SK-N-SH treated with all-trans-retinoic acid at 6 μM for 48 hours (cell line): ENCODE results near the gene SHANK3.

Source experiments
- ARNTL ChIP-seq: fragments of 450-650 bp; formaldehyde crosslinking; IDR thresholded peaks from 2 replicates; pipeline ENCODE4 v1.5.0; 2020; ENCODE audit warnings: low read depth, mild to moderate bottlenecking, moderate library complexity, borderline replicate concordance
- CREB5 ChIP-seq: fragments of 250-450 bp; sonication (Bioruptor Pico); IDR thresholded peaks from 2 replicates; pipeline ENCODE4 v1.5.1; 2020; ENCODE audit warnings: low read depth, mild to moderate bottlenecking, moderate library complexity
- CSDC2 ChIP-seq: fragments of 250-450 bp; sonication (Bioruptor Pico); IDR thresholded peaks from 2 replicates; pipeline ENCODE4 v1.5.0; 2020; ENCODE audit warnings: mild to moderate bottlenecking, moderate library complexity
- ISL1 ChIP-seq: fragments of 250-450 bp; sonication (Bioruptor Pico); IDR thresholded peaks from 2 replicates; pipeline ENCODE4 v2.1.2; 2022; ENCODE audit warnings: mild to moderate bottlenecking, moderate library complexity
- PATZ1 ChIP-seq: fragments of 250-450 bp; sonication (Bioruptor Pico); IDR thresholded peaks from 2 replicates; pipeline ENCODE4 v1.8.0; 2020; ENCODE audit warnings: mild to moderate bottlenecking, moderate library complexity, borderline replicate concordance
- PPARA ChIP-seq: fragments of 250-450 bp; sonication (Bioruptor Pico); IDR thresholded peaks from 2 replicates; pipeline ENCODE4 v1.5.0; 2020; ENCODE audit warnings: mild to moderate bottlenecking, borderline replicate concordance
- RARB ChIP-seq: fragments of 250-450 bp; sonication (Bioruptor Pico); IDR thresholded peaks from 2 replicates; pipeline ENCODE4 v1.8.0; 2021; ENCODE audit warnings: mild to moderate bottlenecking, moderate library complexity
- SNAI2 ChIP-seq: fragments of 250-450 bp; sonication (Bioruptor Pico); IDR thresholded peaks from 2 replicates; pipeline ENCODE4 v1.5.0; 2020; ENCODE audit warnings: mild to moderate bottlenecking, moderate library complexity
- TCF4 ChIP-seq: fragments of 250-450 bp; sonication (Bioruptor Pico); IDR thresholded peaks from 2 replicates; pipeline ENCODE4 v1.8.0; 2021; ENCODE audit warnings: mild to moderate bottlenecking, moderate library complexity, borderline replicate concordance
- ZC3H10 ChIP-seq: fragments of 250-450 bp; sonication (Bioruptor Pico); IDR thresholded peaks from 2 replicates; pipeline ENCODE4 v1.5.1; 2021; ENCODE audit warnings: mild to moderate bottlenecking, moderate library complexity
- ZFP3 ChIP-seq: fragments of 250-450 bp; sonication (Bioruptor Pico); IDR thresholded peaks from 2 replicates; pipeline ENCODE4 v1.5.0; 2020; ENCODE audit warnings: mild to moderate bottlenecking, moderate library complexity
- ZFP30 ChIP-seq: fragments of 450-650 bp; formaldehyde crosslinking; IDR thresholded peaks from 2 replicates; pipeline ENCODE4 v1.5.0; 2022; ENCODE audit warnings: mild to moderate bottlenecking, moderate library complexity
- ZNF565 ChIP-seq: fragments of 450-650 bp; formaldehyde crosslinking; conservative IDR thresholded peaks from 2 replicates; pipeline ENCODE4 v1.5.0; 2020; ENCODE audit warnings: low read depth, mild to moderate bottlenecking, moderate library complexity

- TF ChIP-seq ZFP30 (CRISPR knock-in tag) = no peak
- TF ChIP-seq PPARA = no peak
- no peak for TF ChIP-seq ARNTL (CRISPR knock-in tag)
- TF ChIP-seq SNAI2 (CRISPR knock-in tag) = no peak
- no peak for TF ChIP-seq CSDC2 (CRISPR knock-in tag)
- no peak for TF ChIP-seq ZFP3 (CRISPR knock-in tag)
- TF ChIP-seq ZNF565 (CRISPR knock-in tag) = no peak
- TF ChIP-seq RARB = no peak
- TF ChIP-seq CREB5 (CRISPR knock-in tag) = no peak
- no peak for TF ChIP-seq ZC3H10 (CRISPR knock-in tag)
- no peak for TF ChIP-seq PATZ1 (CRISPR knock-in tag)
- TF ChIP-seq TCF4 (CRISPR knock-in tag) = no peak
- no peak for TF ChIP-seq ISL1 (CRISPR knock-in tag)
These were observed 2.3 kb downstream of the SHANK3 start for GRCh38 chr22:50674606-50675552.
